GM18498 (cell line): ENCODE measurements around the gene FURIN.
A peak's percentile ranks its signal among the peaks of the same experiment; 100 is the strongest.
"Not testable (repeated sequence)": the region's sequence is repeated elsewhere in the genome, so short reads cannot be mapped to it uniquely, and the experiment has no call there.

Experiments used
- ATAC-seq: cut with Tn5 transposase; IDR thresholded peaks from one replicate; pipeline ENCODE4 v1.9.1; 2021; ENCODE audit warnings: mild to moderate bottlenecking, moderate library complexity; ENCODE audit not compliant: unreplicated experiment

FURIN gene

DNA sequence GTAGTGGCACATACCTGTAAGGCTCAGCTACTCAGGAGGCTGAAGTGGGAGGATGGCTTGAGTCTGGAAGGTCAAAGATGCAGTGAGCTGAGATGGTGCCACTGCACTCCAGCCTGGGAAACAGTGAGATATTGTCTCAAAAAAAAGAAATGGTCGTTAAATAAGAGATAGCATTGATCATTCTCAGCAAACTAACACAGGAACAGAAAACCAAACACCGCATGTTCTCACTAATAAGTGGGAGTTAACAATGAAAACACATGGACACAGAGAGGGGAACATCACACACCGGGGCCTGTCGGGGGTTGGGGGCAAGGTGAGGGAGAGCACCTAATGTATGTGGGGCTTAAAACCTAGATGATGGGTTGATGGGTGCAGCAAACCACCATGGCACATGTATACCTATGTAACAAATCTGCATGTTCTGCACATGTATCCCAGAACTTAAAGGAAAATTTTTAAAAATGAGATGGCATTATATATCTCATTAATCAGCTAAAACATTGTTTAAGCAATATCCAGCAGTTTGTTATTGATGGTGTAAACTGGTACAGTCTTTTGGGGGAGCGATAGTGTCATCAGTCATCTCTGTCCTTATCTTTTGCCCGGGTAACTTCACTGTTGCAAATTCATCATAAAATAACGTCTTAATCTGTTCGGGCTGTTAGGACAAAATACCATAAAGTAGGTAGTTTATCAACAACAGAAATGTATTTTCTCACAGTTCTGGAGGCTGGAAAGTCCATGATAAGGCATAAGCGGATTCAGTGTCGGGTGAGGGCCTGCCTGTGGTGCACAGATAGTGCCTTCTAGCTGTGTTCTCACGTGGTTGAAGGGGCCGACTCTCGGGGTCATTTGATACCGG lies 33.0 kb downstream of the FURIN start:
- no peak for ATAC-seq

- ATAC-seq, result peak; percentile 78
These were observed 33.9 kb downstream of the FURIN start for GRCh38 chr15:90902040-90902839.

DNA sequence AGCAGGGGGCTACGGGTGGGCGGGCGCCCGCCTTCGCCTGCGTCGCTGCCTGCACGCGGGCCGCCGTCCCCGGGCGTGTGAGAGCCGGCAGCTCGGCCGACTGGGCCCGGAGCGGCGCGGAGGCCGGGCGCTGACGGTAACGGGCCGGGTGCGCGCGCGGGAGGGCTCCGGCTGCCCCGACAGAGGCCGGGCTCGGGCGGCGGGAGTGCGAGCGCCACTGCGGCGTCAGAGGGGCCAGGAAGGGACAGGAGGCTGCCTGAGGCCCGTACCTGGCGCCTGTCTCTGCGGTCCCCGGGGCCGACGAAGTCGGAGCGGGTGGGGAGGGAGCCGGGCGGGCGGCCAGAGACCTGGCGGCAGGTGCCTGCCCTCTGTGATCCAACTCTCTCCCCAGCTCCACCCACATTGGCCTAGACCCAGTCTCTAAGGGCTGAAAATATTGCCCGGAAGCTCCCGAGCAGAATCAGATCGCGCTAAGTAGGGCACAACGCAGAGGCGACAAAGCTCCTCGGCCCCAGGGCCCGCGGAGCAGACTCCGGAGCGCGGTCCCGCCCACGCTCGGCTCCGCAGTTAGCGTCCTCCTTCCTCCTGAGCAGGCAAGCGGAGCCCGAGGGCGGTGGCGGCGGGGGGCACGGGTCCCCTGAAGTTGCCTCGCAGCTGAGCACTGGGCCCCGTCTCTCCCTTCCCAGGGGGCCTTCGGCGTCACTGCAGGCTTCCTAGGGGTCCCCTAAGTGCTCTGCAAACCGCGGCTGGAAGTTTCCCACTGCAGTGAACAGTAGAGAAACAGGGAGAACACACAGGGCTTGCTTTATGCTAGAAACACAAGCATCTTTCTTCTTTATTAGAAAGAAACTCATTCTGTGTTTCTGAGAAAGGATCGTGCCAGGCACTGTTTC lies 34.7 kb downstream of the FURIN start, which contains the start of gene MAN2A2:
Gene MAN2A2 (plus strand): TSS at position 463 of the 893 bp plus-strand sequence. CDS start 906 bp downstream, outside the sequence.
- ATAC-seq, result peak; percentile 54

DNA sequence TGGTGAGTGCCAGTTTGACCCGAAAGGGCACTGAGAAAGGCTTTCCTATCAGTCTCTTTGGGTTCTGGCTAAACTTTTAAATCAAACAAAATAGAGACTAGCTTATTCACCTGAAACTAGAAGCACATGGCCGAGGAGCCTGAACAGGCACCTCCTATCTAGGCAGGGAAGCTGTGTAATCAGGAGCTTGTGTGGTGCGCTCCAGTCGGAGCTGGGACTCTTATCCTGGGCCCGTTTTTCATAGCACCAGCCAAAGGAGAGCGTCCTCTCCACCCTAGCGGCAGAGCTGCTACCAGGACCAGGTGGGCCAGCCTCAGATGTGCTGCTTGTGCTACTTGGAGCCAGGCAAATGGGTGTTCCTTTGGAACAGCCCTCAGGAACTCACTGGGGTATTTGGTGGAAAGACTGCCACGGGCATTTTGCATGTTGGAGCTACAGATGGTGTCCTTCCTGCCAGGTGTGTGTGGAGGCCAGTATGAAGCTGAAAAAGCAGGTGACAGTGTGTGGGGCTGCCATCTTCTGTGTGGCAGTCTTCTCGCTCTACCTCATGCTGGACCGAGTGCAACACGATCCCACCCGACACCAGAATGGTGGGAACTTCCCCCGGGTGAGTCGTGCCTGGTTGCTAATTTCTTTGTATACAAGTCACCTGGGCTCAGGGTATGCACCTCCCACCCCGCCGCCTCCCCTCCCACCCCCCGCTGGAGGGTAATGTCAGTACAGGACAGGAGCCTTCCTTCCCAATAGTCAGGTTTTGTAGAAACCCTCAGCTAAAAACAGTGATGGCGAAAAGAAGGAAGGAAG lies 35.5 kb downstream of the FURIN start:
- no peak for ATAC-seq

GRCh38 chr15:90904746-90905145 lies 36.4 kb downstream of the FURIN start:
- ATAC-seq, result no peak

GRCh38 chr15:90905306-90906180 lies 37.2 kb downstream of the FURIN start:
- ATAC-seq, result no peak

DNA sequence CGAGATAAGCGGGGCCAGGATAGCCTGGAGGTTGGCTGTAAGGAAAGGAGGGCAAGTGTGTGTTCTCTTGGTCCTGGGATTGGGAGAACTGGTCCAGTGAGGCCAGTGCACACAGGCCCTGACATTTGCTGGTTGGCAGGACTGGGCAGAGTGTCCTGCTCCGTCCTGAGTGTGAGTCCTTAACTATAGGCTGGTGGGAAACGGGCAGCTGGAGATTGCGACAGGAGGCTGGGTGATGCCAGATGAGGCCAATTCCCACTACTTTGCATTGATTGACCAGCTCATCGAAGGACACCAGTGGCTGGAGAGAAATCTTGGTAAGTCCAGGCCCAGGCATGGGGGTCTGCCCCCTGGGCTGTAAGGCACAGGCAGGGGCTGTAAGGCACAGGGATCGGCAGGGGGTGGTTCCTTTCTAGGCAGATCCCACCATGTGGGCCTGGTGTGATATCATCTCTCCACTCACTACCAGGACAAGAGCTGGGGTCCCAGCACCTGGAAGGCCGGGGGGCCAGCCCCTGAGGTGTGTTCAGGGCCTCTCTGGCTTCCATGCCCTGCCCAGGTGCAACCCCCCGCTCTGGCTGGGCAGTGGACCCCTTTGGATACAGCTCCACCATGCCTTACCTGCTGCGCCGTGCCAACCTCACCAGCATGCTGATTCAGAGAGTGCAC lies 37.9 kb downstream of the FURIN start:
- no peak for ATAC-seq

- no peak for ATAC-seq
These were observed 38.8 kb downstream of the FURIN start for GRCh38 chr15:90907051-90907660.

DNA sequence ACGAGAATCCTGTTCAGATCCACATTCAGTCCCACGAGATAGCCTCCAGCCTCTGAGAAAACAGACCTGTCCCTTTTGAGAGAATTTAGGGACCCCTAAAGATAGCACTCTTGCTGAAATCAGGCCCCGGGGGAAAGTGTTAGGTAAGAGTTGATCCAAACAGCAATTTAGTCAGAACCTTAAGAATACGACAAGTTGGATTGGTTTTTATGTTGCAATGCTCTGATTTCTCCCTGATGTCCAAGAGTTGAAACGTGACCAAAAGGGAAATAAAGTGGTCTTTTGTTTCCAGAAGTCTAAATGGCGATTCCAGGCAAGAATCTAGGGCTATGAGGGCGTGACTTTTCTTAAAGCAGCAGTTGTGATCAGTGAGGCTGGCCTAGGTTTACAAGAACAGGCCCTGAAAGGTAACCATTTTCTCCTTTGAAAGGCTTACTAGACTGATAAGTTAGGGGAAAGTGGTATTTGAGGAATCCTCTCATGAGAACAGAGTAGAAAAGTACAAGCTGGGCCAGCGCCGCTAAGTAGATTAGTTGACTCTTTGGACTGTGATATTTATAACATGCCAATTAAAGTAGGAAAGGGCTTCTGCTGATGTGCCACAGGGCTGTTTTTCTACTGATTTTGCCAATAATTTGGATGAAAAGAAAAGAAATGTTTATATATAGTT lies 39.6 kb downstream of the FURIN start:
- ATAC-seq, result no peak

GRCh38 chr15:90909449-90909848 lies 41.1 kb downstream of the FURIN start:
- ATAC-seq, result not testable (repeated sequence)

- ATAC-seq, result no peak
These were observed 41.6 kb downstream of the FURIN start for GRCh38 chr15:90909976-90910375.

DNA sequence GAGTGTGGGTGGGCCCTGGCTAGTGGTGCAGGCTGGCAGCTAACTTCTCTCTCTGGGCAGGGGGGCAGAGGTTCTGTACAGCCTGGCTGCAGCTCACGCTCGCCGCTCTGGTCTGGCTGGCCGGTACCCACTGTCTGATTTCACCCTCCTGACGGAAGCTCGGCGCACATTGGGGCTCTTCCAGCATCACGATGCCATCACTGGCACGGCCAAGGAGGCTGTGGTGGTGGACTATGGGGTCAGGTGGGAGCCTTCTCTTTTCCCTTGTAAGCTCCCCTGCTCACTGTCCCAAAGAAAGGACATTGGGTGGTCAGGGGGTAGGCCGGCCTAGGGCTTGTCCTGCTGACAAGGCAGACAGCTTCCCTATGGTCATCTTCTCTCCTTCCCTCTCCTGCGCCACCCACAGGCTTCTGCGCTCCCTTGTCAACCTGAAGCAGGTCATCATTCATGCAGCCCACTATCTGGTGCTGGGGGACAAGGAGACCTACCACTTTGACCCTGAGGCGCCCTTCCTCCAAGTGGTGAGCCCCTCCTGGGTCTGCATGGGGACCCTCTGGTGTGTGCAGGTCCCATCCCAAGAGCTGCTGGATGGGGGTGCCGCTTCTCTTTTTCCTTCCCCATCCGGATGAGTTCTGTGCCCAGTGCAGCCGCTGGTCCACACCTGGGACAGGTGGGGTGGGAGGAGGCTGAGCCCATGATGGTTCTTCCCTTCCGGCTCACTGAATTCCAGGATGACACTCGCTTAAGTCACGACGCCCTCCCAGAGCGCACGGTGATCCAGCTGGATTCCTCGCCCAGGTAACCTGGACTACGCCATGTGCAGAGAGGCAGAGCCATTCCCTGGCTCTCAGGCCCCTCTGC lies 42.3 kb downstream of the FURIN start:
- no peak for ATAC-seq

DNA sequence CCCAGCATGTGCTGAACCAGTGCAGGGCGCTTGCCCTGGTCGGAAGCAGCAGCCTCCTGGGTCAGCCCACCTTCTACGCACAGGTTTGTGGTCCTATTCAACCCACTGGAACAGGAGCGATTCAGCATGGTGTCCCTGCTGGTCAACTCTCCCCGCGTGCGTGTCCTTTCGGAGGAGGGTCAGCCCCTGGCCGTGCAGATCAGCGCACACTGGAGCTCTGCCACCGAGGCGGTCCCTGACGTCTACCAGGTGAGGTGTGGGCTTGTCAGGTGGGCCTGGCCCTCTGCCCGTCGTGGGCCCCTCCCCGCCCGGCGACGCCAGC lies 42.9 kb downstream of the FURIN start:
- ATAC-seq, result no peak

- no peak for ATAC-seq
These were observed 43.8 kb downstream of the FURIN start for GRCh38 chr15:90911906-90912769.

DNA sequence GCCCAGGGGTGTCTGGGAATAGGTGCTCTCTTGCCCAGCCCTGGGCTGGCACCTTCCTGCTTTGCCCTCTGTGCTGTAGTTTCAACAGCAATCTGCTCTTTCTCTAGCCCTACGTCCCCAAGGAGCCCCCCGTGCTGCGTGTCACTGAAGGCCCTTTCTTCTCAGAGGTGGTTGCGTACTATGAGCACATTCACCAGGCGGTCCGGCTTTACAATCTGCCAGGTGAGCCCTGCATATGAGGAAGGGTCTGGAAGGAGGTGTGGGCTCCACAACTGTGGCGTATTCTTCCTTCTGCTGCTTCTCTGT lies 44.3 kb downstream of the FURIN start:
- ATAC-seq, result no peak

DNA sequence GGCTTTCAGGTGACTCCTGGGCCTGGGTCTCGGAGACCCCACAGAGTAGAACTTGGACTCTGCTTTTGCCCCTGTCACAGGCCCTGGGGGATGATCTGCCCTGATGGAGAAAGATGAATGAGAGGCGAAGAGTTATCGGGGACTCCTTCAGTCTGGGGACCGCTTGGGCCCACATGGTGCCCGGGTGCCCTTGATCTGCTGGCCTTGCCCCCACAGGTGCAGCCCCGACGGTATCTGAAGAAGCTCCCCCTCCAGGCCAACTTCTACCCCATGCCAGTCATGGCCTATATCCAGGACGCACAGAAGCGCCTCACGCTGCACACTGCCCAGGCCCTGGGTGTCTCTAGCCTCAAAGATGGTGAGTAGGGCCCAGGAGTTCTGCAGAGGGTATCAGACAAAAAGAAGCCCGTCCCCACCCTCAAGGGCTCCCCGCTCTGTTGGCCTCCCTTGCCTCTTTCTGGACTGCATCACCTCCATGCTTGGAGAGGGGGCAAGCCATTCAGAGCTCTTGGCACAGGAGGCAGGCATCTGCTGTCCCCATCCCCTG lies 45.1 kb downstream of the FURIN start:
- ATAC-seq, result no peak
